Gastrocnemius medialis (tissue), 4 donors: ENCODE data around the gene CDH23. TPM values are rescaled to one million over a fixed set of nuclear protein-coding genes. Genes with fewer than 3 reads are reported as not detected.

Experiments
- ATAC-seq, 2 donors: fragments of 150-250 bp; one replicate each; pipeline ENCODE4 v1.9.1; 2016
- DNase-seq, 2 donors: peaks; one replicate each; pipeline ENCODE4 v3.0.0-alpha.2; 2019
- H3K27ac ChIP-seq, 4 donors: fragments of 200-600 bp; sonication (generic); 1 replicate in 1 of 4; 2 replicates in 3 of 4; pipeline ENCODE4 v1.5.1; 2016 to 2018; ENCODE audit warnings: mild to moderate bottlenecking in 2 of 4, moderate library complexity in 1 of 4
- H3K27me3 ChIP-seq, 3 donors: fragments of 200-600 bp; sonication (generic) in 2 of 3; 1 replicate in 1 of 3; 2 replicates in 2 of 3; pipeline versions ENCODE4 v1.5.1 to v1.6.0; 2016 to 2019; ENCODE audit warnings: mild to moderate bottlenecking in 1 of 3, moderate library complexity in 1 of 3
- H3K36me3 ChIP-seq, 2 donors: fragments of 200-600 bp; sonication (generic) in 1 of 2; one replicate each; pipeline ENCODE4 v1.5.1; 2017 to 2018
- H3K4me1 ChIP-seq, 2 donors: fragments of 200-600 bp; sonication (generic) in 1 of 2; one replicate each; pipeline ENCODE4 v1.5.1; 2016 to 2017; ENCODE audit warnings: mild to moderate bottlenecking in 2 of 2
- H3K4me3 ChIP-seq, 4 donors: fragments of 200-600 bp; sonication (generic) in 3 of 4; 1 replicate in 1 of 4; 2 replicates in 3 of 4; pipeline ENCODE4 v1.5.1; 2016 to 2019; ENCODE audit warnings: mild to moderate bottlenecking in 2 of 4
- H3K9me3 ChIP-seq, 3 donors: fragments of 200-600 bp; sonication (generic) in 2 of 3; 1 replicate in 1 of 3; 2 replicates in 2 of 3; pipeline ENCODE4 v1.5.1; 2016 to 2019
- CTCF ChIP-seq, 5 experiments: fragments of 450-650 bp in 3 of 5; fragments of 200-600 bp in 2 of 5; sonication (generic) in 2 of 5; IDR thresholded peaks in 4 of 5; conservative IDR thresholded peaks in 1 of 5; 1 replicate in 4 of 5; 2 replicates in 1 of 5; pipeline ENCODE4 v1.5.1; 2016 to 2019; ENCODE audit warnings: antibody characterized with exemption in 5 of 5, mild to moderate bottlenecking in 3 of 5, moderate library complexity in 3 of 5
- POLR2A ChIP-seq, 2 donors: fragments of 450-650 bp; IDR thresholded peaks; one replicate each; pipeline ENCODE4 v1.6.1; 2017; ENCODE audit warnings: antibody characterized with exemption in 2 of 2, mild to moderate bottlenecking in 2 of 2, moderate library complexity in 2 of 2
- in situ Hi-C, 4 donors: fragments of 200-750 bp; cut with MboI; loops; one replicate each; pipeline versions ENCODE4 v1.15.0 to v1.8.0; 2017; ENCODE audit warnings: low sequenced_read_pairs in 4 of 4
- intact Hi-C: fragments of 100-400 bp; cut with DNase I; formaldehyde crosslinking; loops from one replicate; pipeline ENCODE4 v1.15.1; 2023; ENCODE audit warnings: low total_unique reads
- total RNA-seq, 4 donors: library from RNA; depleted of rRNA; stranded (reverse); fragments of >200 nt; gene quantifications; one replicate each; pipeline versions ENCODE4 v1.1.0 to v1.2.3, GENCODE V29; 2016

The CDH23 gene
- total RNA-seq, 4 donors from 2014 or later = 0.53 to 1.8 (median 1.2) TPM

- in situ Hi-C loops (no loop called here), intact Hi-C loops (no loop called here)
- no peak for TF ChIP-seq CTCF (IDR thresholded peaks at IDR 0.05 in 4 of 5, conservative IDR thresholded peaks at IDR 0.05 in 1 of 5)
- TF ChIP-seq POLR2A (IDR thresholded peaks at IDR 0.05) = no peak
- Histone ChIP-seq H3K9me3 (no peaks in the 10 kb centered on the region), H3K36me3 (no peaks in the 10 kb centered on the region), H3K4me1 (peaks cover 35 to 74% of the 10 kb centered on the region in 2 donors), H3K4me3 (no peak overlapping the region), H3K27me3 (no peaks in the 10 kb centered on the region), H3K27ac (no peak overlapping the region)
- ATAC-seq = no peak
- DNase-seq = no peak
Measured at GRCh38 chr10:71761105-71761511, 364.4 kb downstream of the CDH23 start.

GRCh38 chr10:71761541-71762113, 364.9 kb downstream of the CDH23 start:
- DNase-seq (no peak), ATAC-seq (no peak)
- intact Hi-C loops (no loop called here), in situ Hi-C loops (no loop called here)
- Histone ChIP-seq H3K36me3 (no peaks in the 10 kb centered on the region), H3K27me3 (no peaks in the 10 kb centered on the region), H3K9me3 (no peaks in the 10 kb centered on the region), H3K4me3 (no peak overlapping the region), H3K4me1 (peaks cover 38 to 73% of the 10 kb centered on the region in 2 donors), H3K27ac (no peak overlapping the region)
- no peak for TF ChIP-seq CTCF (IDR thresholded peaks at IDR 0.05 in 4 of 5, conservative IDR thresholded peaks at IDR 0.05 in 1 of 5)
- TF ChIP-seq POLR2A (IDR thresholded peaks at IDR 0.05) = no peak

- no peaks in the 10 kb centered on the region for H3K9me3 ChIP-seq
- peaks cover 37 to 71% of the 10 kb centered on the region in 2 donors for H3K4me1 ChIP-seq
- ATAC-seq = no peak
- intact Hi-C loops = no loop called here
- no peaks in the 10 kb centered on the region for H3K27me3 ChIP-seq
- TF ChIP-seq CTCF (IDR thresholded peaks at IDR 0.05 in 4 of 5, conservative IDR thresholded peaks at IDR 0.05 in 1 of 5) (no peak), POLR2A (IDR thresholded peaks at IDR 0.05) (no peak)
- DNase-seq = no peak
- no peak overlapping the region for H3K27ac ChIP-seq
- H3K36me3 ChIP-seq = no peaks in the 10 kb centered on the region
- no peak overlapping the region for H3K4me3 ChIP-seq
- in situ Hi-C loops = no loop called here
Measured at GRCh38 chr10:71762324-71762723, 365.6 kb downstream of the CDH23 start.

GRCh38 chr10:71763352-71764127, 366.8 kb downstream of the CDH23 start:
- H3K36me3 ChIP-seq = no peaks in the 10 kb centered on the region
- intact Hi-C loops (no loop called here), in situ Hi-C loops (no loop called here)
- no peak overlapping the region for H3K4me3 ChIP-seq
- DNase-seq (no peak), ATAC-seq (no peak)
- H3K27ac ChIP-seq = peak overlapping the region; percentile 27 to 91 (median 34)
- H3K27me3 ChIP-seq = no peaks in the 10 kb centered on the region
- no peaks in the 10 kb centered on the region for H3K9me3 ChIP-seq
- peaks cover 38 to 73% of the 10 kb centered on the region in 2 donors for H3K4me1 ChIP-seq
- TF ChIP-seq CTCF (IDR thresholded peaks at IDR 0.05 in 4 of 5, conservative IDR thresholded peaks at IDR 0.05 in 1 of 5) (no peak), POLR2A (IDR thresholded peaks at IDR 0.05) (no peak)
